ENCODE data around the gene HMCN2. TPM values are rescaled to one million over a fixed set of nuclear protein-coding genes. Genes with fewer than 3 reads are reported as not detected.
"Not testable (repeated sequence)": the region's sequence is repeated elsewhere in the genome, so short reads cannot be mapped to it uniquely, and the experiment has no call there.

The HMCN2 gene
- total and polyA plus RNA-seq, 4 donors = 0.24 to 1.8 (median 0.29) TPM

- TF ChIP-seq RAD21 (IDR thresholded peaks at IDR 0.05) (no peak), MAX (IDR thresholded peaks at IDR 0.05) (no peak), RXRA (IDR thresholded peaks at IDR 0.05) (no peak), HNF4G (IDR thresholded peaks at IDR 0.05) (no peak), YY1 (IDR thresholded peaks at IDR 0.05) (no peak), FOXA1 (IDR thresholded peaks at IDR 0.05) (no peak), ATF3 (IDR thresholded peaks at IDR 0.05) (no peak)
Measured at GRCh38 chr9:130340011-130340410, 74.5 kb downstream of the HMCN2 start (continued).

- WGBS = 93% methylated on average over 17 of the region's 17 CpGs
- H3K36me3 ChIP-seq (ENCODE audit: control insufficient read depth in 4 of 4, insufficient read depth in 3 of 4, low read depth in 1 of 4, low read length in 3 of 4); DNase-seq (ENCODE audit: low spot score); H3K27me3 ChIP-seq (ENCODE audit: control insufficient read depth in 4 of 4, insufficient read depth in 4 of 4, low read length in 3 of 4); H3K4me3 ChIP-seq (ENCODE audit: low read depth in 1 of 3, low read length in 3 of 3); H3K27ac ChIP-seq (ENCODE audit: low read depth in 1 of 2, low read length in 2 of 2); H3K4me1 ChIP-seq (ENCODE audit: control insufficient read depth in 4 of 4, insufficient read depth in 4 of 4, low read length in 3 of 4); H3K9ac ChIP-seq (ENCODE audit: low read depth in 1 of 2, low read length in 2 of 2); H3K9me3 ChIP-seq (ENCODE audit: control insufficient read depth in 4 of 4, low read length in 3 of 4): not testable (repeated sequence)
Measured at GRCh38 chr9:130340557-130340956, 75.0 kb downstream of the HMCN2 start.

GRCh38 chr9:130341128-130341527 lies 75.6 kb downstream of the HMCN2 start:
- no peak for DNase-seq (ENCODE audit: low spot score)
- Histone ChIP-seq H3K9ac (ENCODE audit: low read depth in 1 of 2, low read length in 2 of 2) (no peak overlapping the region), H3K27me3 (ENCODE audit: control insufficient read depth in 4 of 4, insufficient read depth in 4 of 4, low read length in 3 of 4) (no peaks in the 10 kb centered on the region), H3K4me1 (ENCODE audit: control insufficient read depth in 4 of 4, insufficient read depth in 4 of 4, low read length in 3 of 4) (no peaks in the 10 kb centered on the region), H3K27ac (ENCODE audit: low read depth in 1 of 2, low read length in 2 of 2) (no peak overlapping the region), H3K36me3 (ENCODE audit: control insufficient read depth in 4 of 4, insufficient read depth in 3 of 4, low read depth in 1 of 4, low read length in 3 of 4) (no peaks in the 10 kb centered on the region), H3K9me3 (ENCODE audit: control insufficient read depth in 4 of 4, low read length in 3 of 4) (no peaks in the 10 kb centered on the region), H3K4me3 (ENCODE audit: low read depth in 1 of 3, low read length in 3 of 3) (no peak overlapping the region)
- WGBS = 89% methylated on average over 13 of the region's 13 CpGs
- TF ChIP-seq HNF4A (conservative IDR thresholded peaks at IDR 0.05) (no peak), TAF1 (conservative IDR thresholded peaks at IDR 0.05) (no peak), EGR1 (IDR thresholded peaks at IDR 0.05; ENCODE audit: low read depth in 2 of 2) (no peak), HNF4G (IDR thresholded peaks at IDR 0.05) (no peak), ATF3 (IDR thresholded peaks at IDR 0.05) (no peak), RXRA (IDR thresholded peaks at IDR 0.05) (no peak)

GRCh38 chr9:130341839-130342713 lies 76.5 kb downstream of the HMCN2 start:
- no peak overlapping the region for H3K27ac ChIP-seq (ENCODE audit: low read depth in 1 of 2, low read length in 2 of 2)
- H3K4me1 ChIP-seq (ENCODE audit: control insufficient read depth in 4 of 4, insufficient read depth in 4 of 4, low read length in 3 of 4) = no peaks in the 10 kb centered on the region
- TF ChIP-seq HNF4G (IDR thresholded peaks at IDR 0.05) (no peak), RAD21 (IDR thresholded peaks at IDR 0.05) (no peak), HNF4A (conservative IDR thresholded peaks at IDR 0.05) (no peak), YY1 (IDR thresholded peaks at IDR 0.05) (no peak), REST (IDR thresholded peaks at IDR 0.05) (no peak), FOXA1 (IDR thresholded peaks at IDR 0.05) (no peak), ZBTB33 (IDR thresholded peaks at IDR 0.05) (no peak), TAF1 (conservative IDR thresholded peaks at IDR 0.05) (no peak), ATF3 (IDR thresholded peaks at IDR 0.05) (no peak), JUND (IDR thresholded peaks at IDR 0.05) (no peak)
- 93% methylated on average over 13 of the region's 13 CpGs for WGBS
- no peak overlapping the region for H3K9ac ChIP-seq (ENCODE audit: low read depth in 1 of 2, low read length in 2 of 2)
- H3K4me3 ChIP-seq (ENCODE audit: low read depth in 1 of 3, low read length in 3 of 3) = no peak overlapping the region
- DNase-seq (ENCODE audit: low spot score) = no peak
- H3K27me3 ChIP-seq (ENCODE audit: control insufficient read depth in 4 of 4, insufficient read depth in 4 of 4, low read length in 3 of 4) = no peaks in the 10 kb centered on the region
- no peaks in the 10 kb centered on the region for H3K36me3 ChIP-seq (ENCODE audit: control insufficient read depth in 4 of 4, insufficient read depth in 3 of 4, low read depth in 1 of 4, low read length in 3 of 4)
- no peaks in the 10 kb centered on the region for H3K9me3 ChIP-seq (ENCODE audit: control insufficient read depth in 4 of 4, low read length in 3 of 4)

Data from liver (tissue), 9 donors.